ENCODE results near the gene APBA2. TPM values are rescaled to one million over a fixed set of nuclear protein-coding genes. Genes with fewer than 3 reads are reported as not detected.

APBA2 gene
- total RNA-seq, 4 donors from 2014 or later: 5.4 to 15.3 (median 10.4) TPM

DNA sequence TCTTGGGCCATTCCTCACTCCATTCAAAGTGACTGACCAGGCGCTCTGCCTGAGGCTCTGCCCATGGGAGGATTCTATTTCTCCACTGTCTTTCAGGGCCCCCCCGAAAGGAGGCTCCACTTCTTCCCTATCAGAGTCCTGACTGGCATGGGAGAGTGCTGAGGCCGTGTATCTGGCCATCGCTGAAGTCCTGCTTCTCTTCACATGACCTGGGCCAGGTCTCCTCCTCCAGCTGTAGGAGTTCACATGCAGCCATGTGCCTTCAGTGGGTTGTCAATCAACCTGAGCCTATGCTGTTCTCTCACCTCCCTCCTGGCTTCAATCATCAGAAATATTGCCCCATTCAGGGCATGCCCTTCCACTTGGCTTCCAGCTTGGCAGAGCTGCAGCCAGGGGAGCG, 12.8 kb upstream of the APBA2 start:
- intact Hi-C loops (cut with DNase I): no loop called here
- TF ChIP-seq POLR2AphosphoS5 (IDR thresholded peaks at IDR 0.05) (no peak), POLR2A (IDR thresholded peaks at IDR 0.05; ENCODE audit: low read depth) (no peak), EP300 (IDR thresholded peaks at IDR 0.05) (no peak)
- TF ChIP-seq, protein P1, sequence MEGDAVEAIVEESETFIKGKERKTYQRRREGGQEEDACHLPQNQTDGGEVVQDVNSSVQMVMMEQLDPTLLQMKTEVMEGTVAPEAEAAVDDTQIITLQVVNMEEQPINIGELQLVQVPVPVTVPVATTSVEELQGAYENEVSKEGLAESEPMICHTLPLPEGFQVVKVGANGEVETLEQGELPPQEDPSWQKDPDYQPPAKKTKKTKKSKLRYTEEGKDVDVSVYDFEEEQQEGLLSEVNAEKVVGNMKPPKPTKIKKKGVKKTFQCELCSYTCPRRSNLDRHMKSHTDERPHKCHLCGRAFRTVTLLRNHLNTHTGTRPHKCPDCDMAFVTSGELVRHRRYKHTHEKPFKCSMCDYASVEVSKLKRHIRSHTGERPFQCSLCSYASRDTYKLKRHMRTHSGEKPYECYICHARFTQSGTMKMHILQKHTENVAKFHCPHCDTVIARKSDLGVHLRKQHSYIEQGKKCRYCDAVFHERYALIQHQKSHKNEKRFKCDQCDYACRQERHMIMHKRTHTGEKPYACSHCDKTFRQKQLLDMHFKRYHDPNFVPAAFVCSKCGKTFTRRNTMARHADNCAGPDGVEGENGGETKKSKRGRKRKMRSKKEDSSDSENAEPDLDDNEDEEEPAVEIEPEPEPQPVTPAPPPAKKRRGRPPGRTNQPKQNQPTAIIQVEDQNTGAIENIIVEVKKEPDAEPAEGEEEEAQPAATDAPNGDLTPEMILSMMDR (IDR thresholded peaks at IDR 0.05): no peak

DNA sequence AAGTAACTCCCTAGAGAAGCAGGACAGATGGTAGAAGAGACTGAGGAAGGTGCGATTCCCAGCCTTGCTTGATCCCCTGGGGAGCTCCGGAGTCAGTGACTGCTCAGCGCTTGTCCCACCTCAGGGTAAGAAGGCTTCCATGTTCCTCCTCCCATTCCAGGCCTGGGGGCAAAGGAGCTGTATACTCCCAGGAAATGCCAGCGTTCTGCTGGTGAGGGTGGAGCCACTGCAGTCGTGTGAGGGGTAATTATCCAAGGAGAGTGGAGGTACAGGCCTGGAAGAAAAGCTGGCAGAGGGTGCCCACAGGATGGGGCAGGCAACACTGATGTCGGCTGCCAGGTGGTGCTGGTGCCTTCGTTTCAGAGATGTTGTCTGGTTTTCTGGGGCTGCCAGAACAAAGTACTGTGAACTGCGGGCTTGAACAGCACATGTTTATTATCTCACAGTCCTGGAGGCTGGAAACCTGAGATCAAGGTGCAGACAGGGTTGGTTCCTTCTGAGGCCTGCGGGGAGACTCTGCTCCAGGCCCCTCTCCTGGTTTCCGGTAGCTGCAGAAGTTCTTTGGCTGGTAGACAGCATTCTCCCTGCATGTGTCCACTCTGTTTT, 12.1 kb upstream of the APBA2 start:
- intact Hi-C loops (cut with DNase I): no loop called here
- no peak overlapping the region for H3K4me3 ChIP-seq
- TF ChIP-seq POLR2A (IDR thresholded peaks at IDR 0.05; ENCODE audit: low read depth) (no peak), EP300 (IDR thresholded peaks at IDR 0.05) (no peak), POLR2AphosphoS5 (IDR thresholded peaks at IDR 0.05) (no peak)
- TF ChIP-seq, protein P1 (IDR thresholded peaks at IDR 0.05): no peak
- no peak overlapping the region for H3K27ac ChIP-seq (replicated peaks in 1 of 4)
- H3K36me3 ChIP-seq: no peaks in the 10 kb centered on the region
- H3K9me3 ChIP-seq: peaks cover 0 to 3% (median 0%) of the 10 kb centered on the region in 4 donors
- WGBS: 75% methylated on average over 9 of the region's 10 CpGs
- peaks cover 0 to 12% (median 0%) of the 10 kb centered on the region in 4 donors for H3K27me3 ChIP-seq
- DNase-seq (ENCODE audit: extremely low spot score): no peak
- H3K4me1 ChIP-seq: no peaks in the 10 kb centered on the region

More for the DNA sequence above, 12.8 kb upstream of the APBA2 start:
- Histone ChIP-seq H3K27me3 (peaks cover 0 to 12% (median 0%) of the 10 kb centered on the region in 4 donors), H3K27ac (replicated peaks in 1 of 4) (no peak overlapping the region), H3K9me3 (peaks cover 0 to 3% (median 0%) of the 10 kb centered on the region in 4 donors), H3K36me3 (no peaks in the 10 kb centered on the region), H3K4me3 (no peak overlapping the region), H3K4me1 (no peaks in the 10 kb centered on the region)
- 95% methylated on average over 5 of the region's 5 CpGs for WGBS
- no peak for DNase-seq (ENCODE audit: extremely low spot score)

GRCh38 chr15:28875461-28876000, 10.2 kb upstream of the APBA2 start:
- Histone ChIP-seq H3K36me3 (no peaks in the 10 kb centered on the region), H3K27me3 (peaks cover 0 to 8% (median 0%) of the 10 kb centered on the region in 4 donors), H3K4me1 (no peaks in the 10 kb centered on the region), H3K27ac (replicated peaks in 1 of 4) (no peak overlapping the region), H3K4me3 (no peak overlapping the region), H3K9me3 (peaks cover 0 to 3% (median 0%) of the 10 kb centered on the region in 4 donors)
- intact Hi-C loops (cut with DNase I): no loop called here
- no peak for TF ChIP-seq EP300 (IDR thresholded peaks at IDR 0.05)
- no peak for DNase-seq (ENCODE audit: extremely low spot score)
- WGBS: 88% methylated on average over 2 of the region's 4 CpGs

DNA sequence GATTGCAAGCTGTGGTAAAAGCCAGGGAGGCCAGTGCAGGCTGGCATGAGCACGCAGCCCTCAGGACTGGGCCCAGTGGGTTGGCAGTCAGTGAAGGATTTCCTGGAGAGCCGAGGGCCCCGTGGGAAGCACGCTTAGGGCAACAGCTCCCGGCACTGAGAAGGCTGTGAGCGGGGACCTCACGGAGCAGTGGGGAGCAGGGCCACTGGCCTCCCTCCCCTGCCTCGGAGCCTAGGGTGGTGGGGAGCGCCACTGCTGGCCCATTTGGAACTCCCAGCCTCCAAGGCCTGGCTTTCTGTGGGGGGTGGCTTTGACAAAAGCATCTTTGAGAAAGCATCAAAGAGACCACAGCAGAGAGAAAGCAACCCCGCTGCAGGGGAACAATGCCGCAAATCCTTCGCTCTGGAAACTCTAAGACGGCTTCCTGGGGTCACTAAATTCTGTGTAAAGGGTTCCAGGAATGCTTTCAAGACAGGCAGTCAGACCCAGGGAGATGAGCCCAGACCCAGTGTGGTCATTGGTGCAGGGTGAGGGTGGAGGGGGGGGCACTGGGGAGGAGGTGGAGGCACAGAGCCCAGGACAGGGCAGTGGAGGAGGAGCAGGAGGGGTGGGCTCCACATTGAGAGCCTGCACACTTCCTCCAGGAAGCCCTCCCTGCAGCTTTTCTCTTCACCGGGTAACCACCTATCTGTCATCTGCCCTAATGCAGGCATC, 9.5 kb upstream of the APBA2 start:
- H3K27ac ChIP-seq (replicated peaks in 1 of 4): no peak overlapping the region
- H3K9me3 ChIP-seq: no peaks in the 10 kb centered on the region
- no peaks in the 10 kb centered on the region for H3K36me3 ChIP-seq
- intact Hi-C loops (cut with DNase I): no loop called here
- TF ChIP-seq EP300 (IDR thresholded peaks at IDR 0.05) (no peak), POLR2A (IDR thresholded peaks at IDR 0.05; ENCODE audit: low read depth) (no peak), POLR2AphosphoS5 (IDR thresholded peaks at IDR 0.05) (no peak)
- TF ChIP-seq, protein P1 (IDR thresholded peaks at IDR 0.05): no peak
- H3K27me3 ChIP-seq: peaks cover 0 to 8% (median 0%) of the 10 kb centered on the region in 4 donors
- WGBS: 83% methylated on average over 10 of the region's 14 CpGs
- H3K4me1 ChIP-seq: no peaks in the 10 kb centered on the region
- no peak for DNase-seq (ENCODE audit: extremely low spot score)
- no peak overlapping the region for H3K4me3 ChIP-seq

GRCh38 chr15:28876845-28877185, 9.0 kb upstream of the APBA2 start:
- H3K27ac ChIP-seq (replicated peaks in 1 of 4): no peak overlapping the region
- 90% methylated on average over 8 of the region's 8 CpGs for WGBS
- DNase-seq (ENCODE audit: extremely low spot score): no peak
- no peaks in the 10 kb centered on the region for H3K4me1 ChIP-seq
- TF ChIP-seq, protein P1 (IDR thresholded peaks at IDR 0.05): no peak
- TF ChIP-seq POLR2A (IDR thresholded peaks at IDR 0.05; ENCODE audit: low read depth) (no peak), EP300 (IDR thresholded peaks at IDR 0.05) (no peak), POLR2AphosphoS5 (IDR thresholded peaks at IDR 0.05) (no peak)
- peaks cover 0 to 8% (median 0%) of the 10 kb centered on the region in 4 donors for H3K27me3 ChIP-seq
- H3K9me3 ChIP-seq: no peaks in the 10 kb centered on the region
- H3K4me3 ChIP-seq: no peak overlapping the region
- intact Hi-C loops (cut with DNase I): no loop called here
- H3K36me3 ChIP-seq: no peaks in the 10 kb centered on the region
